H1 (cell line): ENCODE measurements around the gene PCBP2. TPM values are rescaled to one million over a fixed set of nuclear protein-coding genes. Genes with fewer than 3 reads are reported as not detected.

ENCODE experiments used
- CTCF ChIA-PET: fragments of 300-600 bp; sonication (Branson Sonifier 250); formaldehyde crosslinking; loops from one replicate; lab custom pipeline; 2021; ENCODE audit not compliant: partially characterized antibody; lab: Charles Lee
- POLR2A ChIA-PET: fragments of 300-600 bp; sonication (Branson Sonifier 250); formaldehyde crosslinking; loops from one replicate; lab custom pipeline; 2021; ENCODE audit warnings: inconsistent platforms; ENCODE audit not compliant: partially characterized antibody; lab: Charles Lee
- DNase-seq, 2 experiments: peaks; one replicate each; pipeline versions ENCODE4 v3.0.0 to v3.0.0-alpha.2; 2010 to 2022; ENCODE audit warnings: low spot score in 2 of 2, low read depth in 1 of 2, mixed read lengths in 1 of 2
- FAIRE-seq: peaks from 2 replicates; lab custom pipeline; 2011; peaks lifted over from hg19 to GRCh38; lab: Jason Lieb, UNC
- H2AFZ ChIP-seq: 2 replicates; pipeline ENCODE4 v1.8.1; 2012; ENCODE audit warnings: low read length, inconsistent platforms
- H2AK5ac ChIP-seq: 2 replicates; pipeline ENCODE4 v1.6.1; 2013; ENCODE audit warnings: low read depth, low read length
- H2BK120ac ChIP-seq: replicated peaks from 2 replicates; pipeline ENCODE3; 2013; ENCODE audit warnings: low read depth, low read length, inconsistent platforms
- H2BK12ac ChIP-seq: 2 replicates; pipeline ENCODE4 v1.6.1; 2013; ENCODE audit warnings: low read depth, low read length
- H2BK15ac ChIP-seq: 2 replicates; pipeline ENCODE4 v1.6.1; 2013; ENCODE audit warnings: low read length
- H2BK20ac ChIP-seq: 2 replicates; pipeline ENCODE4 v1.6.1; 2013; ENCODE audit warnings: low read length
- H2BK5ac ChIP-seq: 2 replicates; pipeline ENCODE4 v1.6.1; 2013; ENCODE audit warnings: low read depth, low read length
- H3K14ac ChIP-seq: 2 replicates; pipeline ENCODE4 v1.6.1; 2013; ENCODE audit warnings: inconsistent platforms; ENCODE audit not compliant: insufficient read length
- H3K18ac ChIP-seq: 2 replicates; pipeline ENCODE4 v1.6.1; 2013; ENCODE audit warnings: low read length; ENCODE audit errors: extremely low read depth
- H3K23ac ChIP-seq: 2 replicates; pipeline ENCODE4 v1.6.1; 2013; ENCODE audit warnings: inconsistent platforms; ENCODE audit not compliant: insufficient read length
- H3K23me2 ChIP-seq: 2 replicates; pipeline ENCODE4 v1.6.1; 2013; ENCODE audit warnings: low read depth, low read length
- H3K27ac ChIP-seq: 2 replicates; pipeline ENCODE4 v1.6.1; 2011; ENCODE audit warnings: low read depth, low read length, inconsistent platforms
- H3K27me3 ChIP-seq, 4 experiments: replicated peaks in 1 of 4; 1 replicate in 1 of 4; 2 replicates in 3 of 4; pipeline versions ENCODE4 v1.6.1 to v1.8.1; 2011 to 2013; ENCODE audit warnings: low read length in 3 of 4, mild to moderate bottlenecking in 3 of 4, inconsistent platforms in 2 of 4, mixed read lengths in 2 of 4, moderate library complexity in 1 of 4; ENCODE audit not compliant: control insufficient read depth in 3 of 4, insufficient read depth in 3 of 4; ENCODE audit errors: extremely low read depth in 1 of 4
- H3K36me3 ChIP-seq, 4 experiments: 2 replicates each; pipeline versions ENCODE4 v1.6.1 to v1.8.1; 2011 to 2013; ENCODE audit warnings: mild to moderate bottlenecking in 4 of 4, low read length in 3 of 4, moderate library complexity in 2 of 4, control low read depth in 1 of 4, inconsistent platforms in 1 of 4; ENCODE audit not compliant: insufficient read depth in 4 of 4, control insufficient read depth in 2 of 4
- H3K4ac ChIP-seq: replicated peaks from 2 replicates; pipeline ENCODE3; 2013; ENCODE audit warnings: low read length, low read depth, mixed read lengths, inconsistent platforms; ENCODE audit not compliant: insufficient read length
- H3K4me1 ChIP-seq, 4 experiments: replicated peaks in 1 of 4; 1 replicate in 1 of 4; 2 replicates in 3 of 4; pipeline versions ENCODE4 v1.6.1 to v1.8.1; 2011 to 2013; ENCODE audit warnings: low read length in 3 of 4, inconsistent platforms in 2 of 4, mixed read lengths in 1 of 4; ENCODE audit not compliant: insufficient read depth in 4 of 4, control insufficient read depth in 3 of 4
- H3K4me2 ChIP-seq, 2 experiments: 2 replicates each; pipeline versions ENCODE4 v1.6.1 to v1.8.1; 2011 to 2013; ENCODE audit warnings: low read depth in 2 of 2, low read length in 2 of 2, control low read depth in 1 of 2, inconsistent platforms in 1 of 2, mild to moderate bottlenecking in 1 of 2; ENCODE audit not compliant: insufficient read depth in 1 of 2
- H3K4me3 ChIP-seq, 4 experiments: fragments of 200-600, 300-600 bp in 1 of 4; sonication (generic), shearing (Covaris generic), sonication (Bioruptor Twin) in 1 of 4; 2 replicates each; pipeline versions ENCODE4 v1.5.1 to v1.8.1; 2011 to 2016; ENCODE audit warnings: low read length in 4 of 4, low read depth in 3 of 4, control low read depth in 2 of 4, inconsistent platforms in 2 of 4, mild to moderate bottlenecking in 2 of 4, mixed read lengths in 1 of 4, moderate library complexity in 1 of 4; ENCODE audit not compliant: insufficient read depth in 2 of 4; ENCODE audit errors: extremely low read depth in 1 of 4
- H3K56ac ChIP-seq: replicated peaks from 2 replicates; pipeline ENCODE3; 2013; ENCODE audit warnings: low read depth, mild to moderate bottlenecking, mixed read lengths, low read length, inconsistent platforms; ENCODE audit not compliant: insufficient read length
- H3K79me1 ChIP-seq: 2 replicates; pipeline ENCODE4 v1.6.1; 2013; ENCODE audit warnings: low read depth, low read length, control low read depth
- H3K79me2 ChIP-seq, 2 experiments: 2 replicates each; pipeline versions ENCODE4 v1.6.1 to v1.8.1; 2012 to 2013; ENCODE audit warnings: low read length in 2 of 2, mild to moderate bottlenecking in 2 of 2, inconsistent platforms in 1 of 2; ENCODE audit not compliant: insufficient read depth in 2 of 2, control insufficient read depth in 1 of 2
- H3K9ac ChIP-seq, 4 experiments: replicated peaks in 1 of 4; 1 replicate in 1 of 4; 2 replicates in 3 of 4; pipeline versions ENCODE4 v1.6.1 to v1.8.1; 2011 to 2013; ENCODE audit warnings: low read depth in 3 of 4, low read length in 3 of 4, control low read depth in 2 of 4, mild to moderate bottlenecking in 2 of 4, moderate library complexity in 2 of 4, inconsistent platforms in 1 of 4; ENCODE audit errors: extremely low read depth in 1 of 4
- H3K9me3 ChIP-seq, 2 experiments: 2 replicates each; pipeline versions ENCODE4 v1.6.1 to v1.8.1; 2012 to 2013; ENCODE audit warnings: mild to moderate bottlenecking in 2 of 2, moderate library complexity in 2 of 2, control low read depth in 1 of 2, inconsistent platforms in 1 of 2, low read depth in 1 of 2, low read length in 1 of 2, mixed read lengths in 1 of 2; ENCODE audit not compliant: insufficient read depth in 2 of 2
- H4K20me1 ChIP-seq, 2 experiments: replicated peaks in 1 of 2; 2 replicates each; pipeline versions ENCODE3 to v1.8.1; 2011 to 2013; ENCODE audit warnings: inconsistent platforms in 2 of 2, low read length in 2 of 2, mild to moderate bottlenecking in 1 of 2; ENCODE audit not compliant: insufficient read depth in 2 of 2, control insufficient read depth in 1 of 2
- H4K5ac ChIP-seq: 2 replicates; pipeline ENCODE4 v1.6.1; 2013; ENCODE audit warnings: low read length, low read depth, mixed read lengths, inconsistent platforms; ENCODE audit not compliant: insufficient read length
- H4K8ac ChIP-seq: 2 replicates; pipeline ENCODE4 v1.8.0; 2013; ENCODE audit warnings: mild to moderate bottlenecking, moderate library complexity, low read length, inconsistent platforms; ENCODE audit not compliant: insufficient read depth; ENCODE audit errors: extremely low read depth
- H4K91ac ChIP-seq: replicated peaks from 2 replicates; pipeline ENCODE3; 2013; ENCODE audit warnings: low read length, mixed read lengths, inconsistent platforms; ENCODE audit not compliant: insufficient read length
- BACH1 ChIP-seq: IDR thresholded peaks from 2 replicates; pipeline ENCODE4 v1.6.1; 2012; ENCODE audit warnings: low read length, improper control_type of control experiment
- CEBPB ChIP-seq: IDR thresholded peaks from 2 replicates; pipeline ENCODE4 v1.6.1; 2012; ENCODE audit warnings: low read depth, low read length
- EZH2 ChIP-seq: fragments of 200-600 bp; sonication (generic); IDR thresholded peaks from 2 replicates; pipeline ENCODE4 v1.7.1; 2012; ENCODE audit warnings: low read depth, mild to moderate bottlenecking, moderate library complexity, low read length, inconsistent platforms; ENCODE audit not compliant: severe bottlenecking
- JUN ChIP-seq: IDR thresholded peaks from 2 replicates; pipeline ENCODE4 v1.6.1; 2011; ENCODE audit warnings: low read depth, mild to moderate bottlenecking, improper control_type of control experiment, low read length
- POU5F1 ChIP-seq: IDR thresholded peaks from 2 replicates; pipeline ENCODE4 v1.6.1; 2011; ENCODE audit warnings: low read depth, mild to moderate bottlenecking, low read length, moderate library complexity
- RBBP5 ChIP-seq: IDR thresholded peaks from 2 replicates; pipeline ENCODE4 v1.7.1; 2012; ENCODE audit warnings: low read depth, mild to moderate bottlenecking, inconsistent platforms, low read length, moderate library complexity, borderline replicate concordance
- RNF2 ChIP-seq: fragments of 200-900, 300-1000 bp; sonication (generic); IDR thresholded peaks from 2 replicates; pipeline ENCODE4 v1.7.1; 2016; ENCODE audit warnings: borderline replicate concordance, low read depth, mild to moderate bottlenecking, antibody characterized with exemption, low read length; ENCODE audit not compliant: poor library complexity, severe bottlenecking; ENCODE audit errors: missing control alignments
- SAP30 ChIP-seq: fragments of 300-600 bp; sonication (generic); IDR thresholded peaks from 2 replicates; pipeline ENCODE4 v1.7.1; 2012; ENCODE audit warnings: low read length, moderate library complexity, mild to moderate bottlenecking, inconsistent platforms; ENCODE audit not compliant: insufficient read depth, insufficient replicate concordance
- SUZ12 ChIP-seq: fragments of 200-600 bp; sonication (generic); IDR thresholded peaks from 2 replicates; pipeline ENCODE4 v1.6.1; 2012; ENCODE audit warnings: mild to moderate bottlenecking, inconsistent platforms, low read length, moderate library complexity, mixed read lengths
- WGBS, 2 experiments: shearing (Covaris generic) in 1 of 2; methylation state at CpG; one replicate each; pipeline versions ENCODE4 v1.1.6 to v1.1.7; 2013 to 2015; ENCODE audit warnings: low lambda C conversion rate in 2 of 2, mixed read lengths in 2 of 2, inconsistent platforms in 1 of 2, low coverage in 1 of 2, missing lambda C conversion rate in 1 of 2; ENCODE audit not compliant: insufficient replicate concordance in 2 of 2, insufficient coverage in 1 of 2, insufficient read length in 1 of 2; ENCODE audit errors: extremely low coverage in 1 of 2, missing lambda C conversion rate in 1 of 2; 5-methylcytosine and 5-hydroxymethylcytosine counted together
- polyA plus RNA-seq, 7 experiments: library from polyadenylated mRNA; depleted of rRNA in 3 of 7; stranded (reverse) in 5 of 7; unstranded in 2 of 7; fragments of >200 nt in 5 of 7; fragments of 200-250 nt in 2 of 7; gene quantifications; 1 replicate in 5 of 7; 2 replicates in 1 of 7; 4 replicates in 1 of 7; pipeline versions ENCODE4 v1.2.1 to v1.2.3, GENCODE V29; 2011 to 2013; ENCODE audit warnings: missing spikeins in 2 of 7, mixed read lengths in 2 of 7
- total RNA-seq: library from RNA; stranded (reverse); fragmentation: NEBNext Ultra II Directional; extraction: Animal tissue kit (Norgen Biotek cat#: 25700); gene quantifications from 2 replicates; pipeline ENCODE4 v1.2.1, GENCODE V29; 2021
- TF ChIP-seq, protein P1 (sequence below), 3 experiments: IDR thresholded peaks; 1 replicate in 2 of 3; 2 replicates in 1 of 3; pipeline versions ENCODE4 v1.5.1 to v1.6.1; 2011; ENCODE audit warnings: low read length in 3 of 3, mild to moderate bottlenecking in 3 of 3, inconsistent platforms in 2 of 3, low read depth in 1 of 3, moderate library complexity in 1 of 3; ENCODE audit not compliant: insufficient read depth in 1 of 3; ENCODE audit errors: control extremely low read depth in 1 of 3

The PCBP2 gene
- total and polyA plus RNA-seq, 2 of the 8 experiments (the other 6 are each of a cell fraction or from before 2014, with no cell fraction given), result 470 to 1,123 TPM

DNA sequence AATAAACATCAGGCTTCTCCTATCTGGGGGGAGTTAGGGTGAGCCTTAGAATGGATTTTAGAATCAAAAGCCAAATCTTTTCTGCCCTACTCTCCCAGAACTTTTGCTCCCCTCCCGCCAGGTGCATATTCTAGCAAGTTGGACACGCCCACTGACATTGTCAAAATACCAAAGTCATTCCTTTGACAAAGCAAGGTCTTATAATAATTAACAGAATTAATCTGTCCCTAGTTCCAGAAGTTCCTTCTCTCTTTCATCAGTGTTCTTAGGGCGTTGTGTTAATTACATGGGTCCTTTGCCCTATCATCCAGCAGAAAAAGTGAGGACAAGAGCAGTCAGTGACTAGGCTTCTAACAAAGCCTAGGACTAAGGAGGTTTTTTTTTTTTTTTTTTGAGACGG is 7.9 kb upstream of the PCBP2 start:
- no peak overlapping the region for H2BK12ac ChIP-seq
- peaks cover 6% of the 10 kb centered on the region; the same call in 1 of the 2 replicates for H3K23me2 ChIP-seq
- H3K27ac ChIP-seq, result no peak overlapping the region
- H4K5ac ChIP-seq, result no peak overlapping the region
- no peak overlapping the region for H3K23ac ChIP-seq
- no peak overlapping the region for H2BK15ac ChIP-seq
- H4K91ac ChIP-seq, result no peak overlapping the region
- H3K79me1 ChIP-seq, result no peaks in the 10 kb centered on the region; the same call in 1 of the 2 replicates
- no peaks in the 10 kb centered on the region for H3K9me3 ChIP-seq
- H3K9ac ChIP-seq, result no peak overlapping the region
- no peak overlapping the region for H3K4ac ChIP-seq
- H3K4me1 ChIP-seq, result peaks cover 0 to 8% (median 3%) of the 10 kb centered on the region in 4 experiments; a peak in 4 of 7 replicates
- 0 out of 8 replicates have a peak overlapping the region, but pooled peaks of 1 of the 4 experiments have one; percentile 15 for H3K4me3 ChIP-seq
- no peaks in the 10 kb centered on the region for H4K20me1 ChIP-seq
- peaks cover 0 to 6% of the 10 kb centered on the region in 2 experiments; a peak in 2 of 4 replicates for H3K79me2 ChIP-seq
- no peak overlapping the region for H2BK120ac ChIP-seq
- WGBS, 2 experiments, result 84% methylated on average over 3 of the region's 4 CpGs; no CpG with 5 or more reads in 1 of the 2 experiments
- peaks cover 0 to 20% (median 12%) of the 10 kb centered on the region in 4 experiments; a peak in 4 of 8 replicates for H3K36me3 ChIP-seq
- POLR2A ChIA-PET, result interaction anchor here (1.8 to 57.6 kb wide), 2 partner anchors 10 to 50 kb away, joined by 15 to 3397 read pairs; partner anchors contain the start of genes MAP3K12, NPFF and TARBP2
- H2AFZ ChIP-seq, result no peak overlapping the region
- no peak overlapping the region for H3K14ac ChIP-seq
- peak overlapping the region; percentile 4 to 90; a peak in 1 of 4 replicates for H3K4me2 ChIP-seq
- no peak overlapping the region for H2AK5ac ChIP-seq
- DNase-seq (no peak), FAIRE-seq (no peak)
- no peak overlapping the region for H3K18ac ChIP-seq
- no peak overlapping the region for H4K8ac ChIP-seq
- H2BK5ac ChIP-seq, result no peak overlapping the region
- H3K27me3 ChIP-seq, result no peaks in the 10 kb centered on the region
- no peak overlapping the region for H3K56ac ChIP-seq
- CTCF ChIA-PET, result interaction anchor here (1.2 kb wide), 1 partner anchor 91 kb away, joined by 6 read pairs; no protein-coding TSS in a partner anchor
- no peak overlapping the region for H2BK20ac ChIP-seq
- no peak for TF ChIP-seq CEBPB
- no peak for TF ChIP-seq RBBP5
- TF ChIP-seq BACH1, result no peak
- TF ChIP-seq SAP30, result no peak
- TF ChIP-seq POU5F1, result no peak
- no peak for TF ChIP-seq SUZ12
- TF ChIP-seq, protein P1, sequence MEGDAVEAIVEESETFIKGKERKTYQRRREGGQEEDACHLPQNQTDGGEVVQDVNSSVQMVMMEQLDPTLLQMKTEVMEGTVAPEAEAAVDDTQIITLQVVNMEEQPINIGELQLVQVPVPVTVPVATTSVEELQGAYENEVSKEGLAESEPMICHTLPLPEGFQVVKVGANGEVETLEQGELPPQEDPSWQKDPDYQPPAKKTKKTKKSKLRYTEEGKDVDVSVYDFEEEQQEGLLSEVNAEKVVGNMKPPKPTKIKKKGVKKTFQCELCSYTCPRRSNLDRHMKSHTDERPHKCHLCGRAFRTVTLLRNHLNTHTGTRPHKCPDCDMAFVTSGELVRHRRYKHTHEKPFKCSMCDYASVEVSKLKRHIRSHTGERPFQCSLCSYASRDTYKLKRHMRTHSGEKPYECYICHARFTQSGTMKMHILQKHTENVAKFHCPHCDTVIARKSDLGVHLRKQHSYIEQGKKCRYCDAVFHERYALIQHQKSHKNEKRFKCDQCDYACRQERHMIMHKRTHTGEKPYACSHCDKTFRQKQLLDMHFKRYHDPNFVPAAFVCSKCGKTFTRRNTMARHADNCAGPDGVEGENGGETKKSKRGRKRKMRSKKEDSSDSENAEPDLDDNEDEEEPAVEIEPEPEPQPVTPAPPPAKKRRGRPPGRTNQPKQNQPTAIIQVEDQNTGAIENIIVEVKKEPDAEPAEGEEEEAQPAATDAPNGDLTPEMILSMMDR (IDR thresholded peaks at IDR 0.05; ENCODE audit: control extremely low read depth in 1 of 3, insufficient read depth in 1 of 3, low read depth in 1 of 3, low read length in 3 of 3), result no peak
- no peak for TF ChIP-seq EZH2
- TF ChIP-seq RNF2, result no peak
- no peak for TF ChIP-seq JUN
